GM21447 (cell line): ENCODE measurements around the gene HEPH.
"Not testable (repeated sequence)": the region's sequence is repeated elsewhere in the genome, so short reads cannot be mapped to it uniquely, and the experiment has no call there.

ENCODE experiments used
- ATAC-seq: cut with Tn5 transposase; IDR thresholded peaks from one replicate; pipeline ENCODE4 v1.9.1; 2021; ENCODE audit not compliant: unreplicated experiment

HEPH gene

GRCh38 chrX:66163849-66164411 lies at the start of gene HEPH:
Gene HEPH, plus strand, starts transcription at chrX:66164247. Its CDS starts 6,324 bp downstream, at chrX:66170571.
- ATAC-seq, result peak; percentile 68

GRCh38 chrX:66118722-66119121 lies 45.3 kb upstream of the HEPH start:
- ATAC-seq, result not testable (repeated sequence)

GRCh38 chrX:66121354-66121753 lies 42.7 kb upstream of the HEPH start:
- not testable (repeated sequence) for ATAC-seq

GRCh38 chrX:66126662-66127061 lies 37.4 kb upstream of the HEPH start:
- ATAC-seq, result no peak

GRCh38 chrX:66130469-66130868 lies 33.6 kb upstream of the HEPH start:
- peak; percentile 79 for ATAC-seq

- not testable (repeated sequence) for ATAC-seq
Observed at GRCh38 chrX:66135284-66135683, 28.8 kb upstream of the HEPH start.

GRCh38 chrX:66142351-66142750 lies 21.7 kb upstream of the HEPH start:
- no peak for ATAC-seq

- no peak for ATAC-seq
Observed at GRCh38 chrX:66144258-66144657, 19.8 kb upstream of the HEPH start.

GRCh38 chrX:66149519-66149918 lies 14.5 kb upstream of the HEPH start:
- no peak for ATAC-seq

- ATAC-seq, result no peak
Observed at GRCh38 chrX:66150163-66150562, 13.9 kb upstream of the HEPH start.

GRCh38 chrX:66162331-66162822 lies 1.7 kb upstream of the HEPH start:
- no peak for ATAC-seq

- no peak for ATAC-seq
Observed at GRCh38 chrX:66163447-66163846, 600 bp upstream of the HEPH start.

GRCh38 chrX:66164470-66164869 lies 423 bp downstream of the HEPH start:
- no peak for ATAC-seq

- ATAC-seq, result no peak
Observed at GRCh38 chrX:66164931-66165330, 884 bp downstream of the HEPH start.

- no peak for ATAC-seq
Observed at GRCh38 chrX:66166671-66167070, 2.6 kb downstream of the HEPH start.

GRCh38 chrX:66167431-66167830 lies 3.4 kb downstream of the HEPH start:
- no peak for ATAC-seq

GRCh38 chrX:66176134-66176533 lies 12.1 kb downstream of the HEPH start:
- ATAC-seq, result no peak

- no peak for ATAC-seq
Observed at GRCh38 chrX:66191563-66191962, 27.5 kb downstream of the HEPH start.

GRCh38 chrX:66193821-66194220 lies 29.8 kb downstream of the HEPH start:
- no peak for ATAC-seq

- ATAC-seq, result peak; percentile 64
Observed at GRCh38 chrX:66200050-66200664, 36.1 kb downstream of the HEPH start.

GRCh38 chrX:66200855-66201795 lies 37.1 kb downstream of the HEPH start:
- peak; percentile 63 for ATAC-seq

GRCh38 chrX:66203114-66203513 lies 39.1 kb downstream of the HEPH start:
- no peak for ATAC-seq
